Measurements from ENCODE around the gene MPLKIP. TPM values are rescaled to one million over a fixed set of nuclear protein-coding genes. Genes with fewer than 3 reads are reported as not detected.

Gene MPLKIP
- polyA plus RNA-seq, 2 of the 4 experiments (the other 2 are of a cell fraction) = 32.2 to 46.0 TPM

DNA sequence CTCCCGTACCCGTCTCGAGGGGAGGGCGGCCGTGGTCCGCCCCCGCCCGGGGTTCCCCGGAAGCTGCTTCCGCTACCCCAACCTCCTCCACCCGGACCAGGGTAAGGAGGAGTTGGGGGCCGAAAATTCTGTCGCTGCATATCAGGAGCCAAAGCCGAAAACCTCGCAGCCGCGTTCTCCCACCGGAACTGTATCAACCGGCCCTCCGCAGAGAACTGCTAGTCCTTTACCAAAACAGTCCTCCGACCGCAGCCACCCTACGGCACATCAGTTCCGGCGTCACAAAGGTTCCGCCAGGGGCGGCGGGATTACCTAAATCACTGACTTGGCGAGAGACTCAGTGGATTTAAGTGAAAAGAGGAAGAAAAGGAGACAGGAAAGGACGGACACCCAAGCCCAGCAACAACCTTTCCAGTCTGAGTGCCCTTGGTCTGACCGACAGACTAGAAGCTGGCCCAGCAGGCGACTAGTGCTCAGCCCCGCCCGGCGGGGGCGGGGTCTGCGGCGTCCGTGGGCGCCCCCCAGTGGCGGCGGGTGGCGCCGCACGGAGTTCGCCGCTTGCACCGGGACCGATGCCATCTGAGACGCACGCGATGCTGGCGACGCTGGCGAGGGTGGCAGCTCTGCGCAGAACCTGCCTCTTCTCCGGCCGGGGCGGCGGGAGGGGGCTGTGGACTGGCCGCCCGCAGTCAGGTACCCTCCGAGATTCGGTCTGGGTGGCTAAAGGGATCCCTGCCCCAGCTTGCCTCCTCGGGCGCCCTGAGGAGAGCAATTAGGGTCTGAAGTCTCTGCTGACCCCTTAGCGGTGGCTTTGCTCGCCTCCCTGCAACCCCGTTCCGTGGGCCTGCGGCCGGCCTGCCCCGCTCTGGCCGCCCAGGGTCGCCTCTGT lies at the start of gene MPLKIP, which contains the start of gene SUGCT (continued):
- TF ChIP-seq CHD4 (IDR thresholded peaks at IDR 0.05; ENCODE audit: borderline replicate concordance) = no peak
- TF ChIP-seq, protein P1, sequence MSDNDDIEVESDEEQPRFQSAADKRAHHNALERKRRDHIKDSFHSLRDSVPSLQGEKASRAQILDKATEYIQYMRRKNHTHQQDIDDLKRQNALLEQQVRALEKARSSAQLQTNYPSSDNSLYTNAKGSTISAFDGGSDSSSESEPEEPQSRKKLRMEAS (IDR thresholded peaks at IDR 0.05) = peak; percentile 93
- TF ChIP-seq CBX2 (IDR thresholded peaks at IDR 0.05; ENCODE audit: borderline replicate concordance, low read depth) = no peak
- TF ChIP-seq MAZ (IDR thresholded peaks at IDR 0.05; ENCODE audit: borderline replicate concordance, low read depth, low read length) = peak; percentile 97
- peak; percentile 47; the same call in 1 of the 2 replicates for TF ChIP-seq ZC3H11A (IDR thresholded peaks at IDR 0.05)
- TF ChIP-seq GATA3 (IDR thresholded peaks at IDR 0.05; ENCODE audit: borderline replicate concordance) = no peak
- peak; percentile 30 for TF ChIP-seq ESRRA (IDR thresholded peaks at IDR 0.05; ENCODE audit: borderline replicate concordance, low read length)
- TF ChIP-seq RFX5 (IDR thresholded peaks at IDR 0.05) = peak; percentile 62; the same call in 1 of the 2 replicates
- TF ChIP-seq FOSB (CRISPR knock-in tag; IDR thresholded peaks at IDR 0.05) = no peak
- TF ChIP-seq, protein P2, sequence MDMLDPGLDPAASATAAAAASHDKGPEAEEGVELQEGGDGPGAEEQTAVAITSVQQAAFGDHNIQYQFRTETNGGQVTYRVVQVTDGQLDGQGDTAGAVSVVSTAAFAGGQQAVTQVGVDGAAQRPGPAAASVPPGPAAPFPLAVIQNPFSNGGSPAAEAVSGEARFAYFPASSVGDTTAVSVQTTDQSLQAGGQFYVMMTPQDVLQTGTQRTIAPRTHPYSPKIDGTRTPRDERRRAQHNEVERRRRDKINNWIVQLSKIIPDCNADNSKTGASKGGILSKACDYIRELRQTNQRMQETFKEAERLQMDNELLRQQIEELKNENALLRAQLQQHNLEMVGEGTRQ (IDR thresholded peaks at IDR 0.05) = no peak
- TF ChIP-seq, protein P3, sequence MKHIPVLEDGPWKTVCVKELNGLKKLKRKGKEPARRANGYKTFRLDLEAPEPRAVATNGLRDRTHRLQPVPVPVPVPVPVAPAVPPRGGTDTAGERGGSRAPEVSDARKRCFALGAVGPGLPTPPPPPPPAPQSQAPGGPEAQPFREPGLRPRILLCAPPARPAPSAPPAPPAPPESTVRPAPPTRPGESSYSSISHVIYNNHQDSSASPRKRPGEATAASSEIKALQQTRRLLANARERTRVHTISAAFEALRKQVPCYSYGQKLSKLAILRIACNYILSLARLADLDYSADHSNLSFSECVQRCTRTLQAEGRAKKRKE (CRISPR knock-in tag; IDR thresholded peaks at IDR 0.05; ENCODE audit: low read depth) = 0 out of 2 replicates have a peak, but pooled peaks have one; percentile 51
- no peak for TF ChIP-seq MYC (IDR thresholded peaks at IDR 0.05; ENCODE audit: borderline replicate concordance, low read length)
- no peak for TF ChIP-seq MAFK (IDR thresholded peaks at IDR 0.05; ENCODE audit: partially characterized antibody)
- no peak for TF ChIP-seq ZNF302 (CRISPR knock-in tag; IDR thresholded peaks at IDR 0.05)
- TF ChIP-seq, protein P4, sequence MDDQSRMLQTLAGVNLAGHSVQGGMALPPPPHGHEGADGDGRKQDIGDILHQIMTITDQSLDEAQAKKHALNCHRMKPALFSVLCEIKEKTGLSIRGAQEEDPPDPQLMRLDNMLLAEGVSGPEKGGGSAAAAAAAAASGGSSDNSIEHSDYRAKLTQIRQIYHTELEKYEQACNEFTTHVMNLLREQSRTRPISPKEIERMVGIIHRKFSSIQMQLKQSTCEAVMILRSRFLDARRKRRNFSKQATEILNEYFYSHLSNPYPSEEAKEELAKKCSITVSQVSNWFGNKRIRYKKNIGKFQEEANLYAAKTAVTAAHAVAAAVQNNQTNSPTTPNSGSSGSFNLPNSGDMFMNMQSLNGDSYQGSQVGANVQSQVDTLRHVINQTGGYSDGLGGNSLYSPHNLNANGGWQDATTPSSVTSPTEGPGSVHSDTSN (IDR thresholded peaks at IDR 0.05) = peak; percentile 50; the same call in 1 of the 2 replicates
- no peak for TF ChIP-seq FOSL2 (IDR thresholded peaks at IDR 0.05)
- peak; percentile 46 for TF ChIP-seq FOSL2 (CRISPR knock-in tag; IDR thresholded peaks at IDR 0.05)
- TF ChIP-seq NPAS2 (CRISPR knock-in tag; IDR thresholded peaks at IDR 0.05; ENCODE audit: borderline replicate concordance) = no peak
- peak; percentile 85; the same call in 1 of the 2 replicates for TF ChIP-seq TFCP2L1 (CRISPR knock-in tag; IDR thresholded peaks at IDR 0.05)
- TF ChIP-seq, protein P5, sequence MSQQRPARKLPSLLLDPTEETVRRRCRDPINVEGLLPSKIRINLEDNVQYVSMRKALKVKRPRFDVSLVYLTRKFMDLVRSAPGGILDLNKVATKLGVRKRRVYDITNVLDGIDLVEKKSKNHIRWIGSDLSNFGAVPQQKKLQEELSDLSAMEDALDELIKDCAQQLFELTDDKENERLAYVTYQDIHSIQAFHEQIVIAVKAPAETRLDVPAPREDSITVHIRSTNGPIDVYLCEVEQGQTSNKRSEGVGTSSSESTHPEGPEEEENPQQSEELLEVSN (IDR thresholded peaks at IDR 0.05; ENCODE audit: borderline replicate concordance, low read depth) = peak; percentile 94
- no peak for TF ChIP-seq EP300 (IDR thresholded peaks at IDR 0.05)
- no peak for TF ChIP-seq CHD2 (IDR thresholded peaks at IDR 0.05; ENCODE audit: low read length, partially characterized antibody)
- TF ChIP-seq NR3C1 (IDR thresholded peaks at IDR 0.05) = no peak
- no peak; the same call in 1 of the 2 replicates for TF ChIP-seq HDAC2 (IDR thresholded peaks at IDR 0.05)
- no peak for TF ChIP-seq NFE2L2 (conservative IDR thresholded peaks at IDR 0.05; ENCODE audit: low read length)
- peak; percentile 62 for TF ChIP-seq POLR2A (IDR thresholded peaks at IDR 0.05; ENCODE audit: low read length)
- TF ChIP-seq HOXB5 (CRISPR knock-in tag; IDR thresholded peaks at IDR 0.05) = peak; percentile 35; the same call in 1 of the 2 replicates
- no peak for TF ChIP-seq BHLHE40 (IDR thresholded peaks at IDR 0.05; ENCODE audit: low read depth, low read length)

Measured in A549 (cell line).